HepG2 (cell line): ENCODE results near the gene KLHL33. TPM values are rescaled to one million over a fixed set of nuclear protein-coding genes. Genes with fewer than 3 reads are reported as not detected.

Experiments used
- ATAC-seq: fragments of 200-7000 bp; cut with Tn5 transposase; 3 replicates; pipeline ENCODE4 v1.9.1; 2020; ENCODE audit warnings: mild to moderate bottlenecking, moderate library complexity
- BruUV-seq: library from RNA; stranded (reverse); fragments of 400-500 nt; replicated peaks from 2 replicates; lab custom pipeline; 2021; lab: Mats Ljungman, UMichigan
- CTCF ChIA-PET: fragments of 300-600 bp; formaldehyde crosslinking; extraction: SDS; loops from one replicate; lab custom pipeline; 2021; ENCODE audit warnings: low total read pairs, inconsistent platforms, low intra/inter-chr PET ratio; lab: Yijun Ruan, JAX
- POLR2A ChIA-PET: fragments of 350-600 bp; sonication (Branson Sonifier 250); formaldehyde crosslinking; loops from one replicate; lab custom pipeline; 2020; ENCODE audit warnings: antibody characterized with exemption, inconsistent platforms; lab: Yijun Ruan, JAX
- DNase-seq: peaks from one replicate; pipeline ENCODE4 v3.0.0-alpha.2; 2015; ENCODE audit warnings: low spot score
- FAIRE-seq: peaks from 3 replicates; lab custom pipeline; 2011; peaks lifted over from hg19 to GRCh38; lab: Jason Lieb, UNC
- H2AFZ ChIP-seq: one replicate; pipeline ENCODE4 v1.6.1; 2011; ENCODE audit warnings: low read length, inconsistent platforms
- H3K27ac ChIP-seq: fragments of 300-600 bp; 3 replicates; pipeline ENCODE4 v1.8.0; 2011; ENCODE audit warnings: mixed run types, mild to moderate bottlenecking, mixed read lengths, low read length, inconsistent platforms; ENCODE audit not compliant: insufficient read depth; ENCODE audit errors: extremely low read length
- H3K27me3 ChIP-seq, 2 experiments: fragments of 200-600 bp in 1 of 2; 2 replicates in 1 of 2; 3 replicates in 1 of 2; pipeline versions ENCODE4 v1.6.0 to v1.8.0; 2011; ENCODE audit warnings: low read length in 2 of 2, mild to moderate bottlenecking in 2 of 2, moderate library complexity in 2 of 2, inconsistent platforms in 1 of 2; ENCODE audit not compliant: insufficient read depth in 2 of 2, control insufficient read depth in 1 of 2
- H3K36me3 ChIP-seq, 2 experiments: fragments of 200-600 bp in 1 of 2; replicated peaks in 1 of 2; 2 replicates in 1 of 2; 3 replicates in 1 of 2; pipeline versions ENCODE4 v1.5.1 to v1.8.0; 2011; ENCODE audit warnings: low read length in 2 of 2, inconsistent platforms in 1 of 2; ENCODE audit not compliant: insufficient read depth in 2 of 2, control insufficient read depth in 1 of 2
- H3K4me1 ChIP-seq: 2 replicates; pipeline ENCODE4 v1.5.1; 2012; ENCODE audit warnings: low read length, inconsistent platforms; ENCODE audit not compliant: insufficient read depth
- H3K4me2 ChIP-seq: 2 replicates; pipeline ENCODE4 v1.6.0; 2011; ENCODE audit warnings: low read depth, low read length, inconsistent platforms
- H3K4me3 ChIP-seq, 3 experiments: fragments of 200-600 bp in 1 of 3; sonication (generic), shearing (Covaris generic) in 1 of 3; replicated peaks in 1 of 3; 2 replicates each; pipeline ENCODE4 v1.5.1; 2011 to 2016; ENCODE audit warnings: low read length in 3 of 3, inconsistent platforms in 2 of 3, low read depth in 2 of 3, mild to moderate bottlenecking in 2 of 3, control low read depth in 1 of 3, mixed read lengths in 1 of 3; ENCODE audit not compliant: insufficient read depth in 1 of 3
- H3K79me2 ChIP-seq: one replicate; pipeline ENCODE4 v1.6.1; 2011; ENCODE audit warnings: low read length, inconsistent platforms; ENCODE audit not compliant: insufficient read depth
- H3K9ac ChIP-seq: 2 replicates; pipeline ENCODE4 v1.6.0; 2011; ENCODE audit warnings: mild to moderate bottlenecking, low read depth, low read length, inconsistent platforms; ENCODE audit not compliant: insufficient read depth
- H3K9me3 ChIP-seq: 2 replicates; pipeline ENCODE4 v1.5.1; 2012; ENCODE audit warnings: mild to moderate bottlenecking, low read length
- H4K20me1 ChIP-seq: 2 replicates; pipeline ENCODE4 v1.6.0; 2011; ENCODE audit warnings: inconsistent platforms, mild to moderate bottlenecking, low read length, moderate library complexity; ENCODE audit not compliant: insufficient read depth
- ARID5B ChIP-seq: IDR thresholded peaks from 2 replicates; pipeline ENCODE4 v1.4.0; 2020; ENCODE audit warnings: mild to moderate bottlenecking, missing genetic modification reagents
- ARNTL ChIP-seq: sonication (generic); formaldehyde crosslinking; IDR thresholded peaks from 2 replicates; pipeline ENCODE4 v1.4.0; 2020; ENCODE audit warnings: mild to moderate bottlenecking, missing genetic modification reagents
- CCDC6 ChIP-seq: sonication (generic); formaldehyde crosslinking; IDR thresholded peaks from 2 replicates; pipeline ENCODE4 v1.8.1; 2022; ENCODE audit warnings: mild to moderate bottlenecking, missing genetic modification reagents, moderate library complexity
- FOXO4 ChIP-seq: sonication (generic); formaldehyde crosslinking; conservative IDR thresholded peaks from 2 replicates; pipeline ENCODE4 v1.8.1; 2023; ENCODE audit warnings: missing genetic modification reagents
- HMG20A ChIP-seq: IDR thresholded peaks from 2 replicates; pipeline ENCODE4 v1.6.1; 2016; ENCODE audit warnings: borderline replicate concordance
- HNF4G ChIP-seq, 2 experiments: sonication (generic) in 1 of 2; formaldehyde crosslinking in 1 of 2; IDR thresholded peaks; 2 replicates each; pipeline versions ENCODE4 v1.4.0 to v1.6.1; 2011 to 2020; ENCODE audit warnings: borderline replicate concordance in 2 of 2, low read depth in 2 of 2, mild to moderate bottlenecking in 2 of 2, low read length in 1 of 2, missing genetic modification reagents in 1 of 2, moderate library complexity in 1 of 2
- HNRNPLL ChIP-seq: fragments of 200-400 bp; formaldehyde crosslinking; IDR thresholded peaks from 2 replicates; pipeline ENCODE4 v1.6.1; 2017; ENCODE audit warnings: mild to moderate bottlenecking, low read depth, low read length; ENCODE audit not compliant: poor library complexity, severe bottlenecking
- SALL1 ChIP-seq: sonication (generic); formaldehyde crosslinking; IDR thresholded peaks from 2 replicates; pipeline ENCODE4 v1.8.0; 2022; ENCODE audit warnings: mild to moderate bottlenecking, missing genetic modification reagents
- SOX5 ChIP-seq: IDR thresholded peaks from 2 replicates; pipeline ENCODE4 v1.6.1; 2016; ENCODE audit warnings: borderline replicate concordance
- SP1 ChIP-seq, 2 experiments: fragments of 450-650 bp in 1 of 2; sonication (generic) in 1 of 2; formaldehyde crosslinking in 1 of 2; IDR thresholded peaks; 2 replicates each; pipeline versions ENCODE4 v1.4.0 to v1.6.1; 2016 to 2020; ENCODE audit warnings: missing genetic modification reagents in 1 of 2
- YEATS2 ChIP-seq: sonication (generic); formaldehyde crosslinking; IDR thresholded peaks from 2 replicates; pipeline ENCODE4 v1.4.0; 2020; ENCODE audit warnings: missing genetic modification reagents, borderline replicate concordance
- ZFP36L1 ChIP-seq: sonication (generic); formaldehyde crosslinking; IDR thresholded peaks from 2 replicates; pipeline ENCODE4 v1.8.0; 2022; ENCODE audit warnings: mild to moderate bottlenecking, missing genetic modification reagents, moderate library complexity
- ZFP90 ChIP-seq: sonication (generic); formaldehyde crosslinking; IDR thresholded peaks from 2 replicates; pipeline ENCODE4 v1.8.0; 2022; ENCODE audit warnings: missing genetic modification reagents, mild to moderate bottlenecking, inconsistent platforms, borderline replicate concordance
- ZNF362 ChIP-seq: sonication (generic); formaldehyde crosslinking; IDR thresholded peaks from 2 replicates; pipeline ENCODE4 v1.4.0; 2020; ENCODE audit warnings: missing genetic modification reagents, mild to moderate bottlenecking, borderline replicate concordance
- ZNF709 ChIP-seq: sonication (generic); formaldehyde crosslinking; IDR thresholded peaks from 2 replicates; pipeline ENCODE4 v1.5.0; 2020; ENCODE audit warnings: mild to moderate bottlenecking, missing genetic modification reagents
- WGBS: methylation state at CpG from one replicate; pipeline ENCODE4 v1.1.6; 2017; ENCODE audit warnings: low lambda C conversion rate; 5-methylcytosine and 5-hydroxymethylcytosine counted together
- in situ Hi-C: cut with HindIII; loops from 2 replicates; pipeline ENCODE4 v1.10.0; 2017; ENCODE audit warnings: low pct_unique_long_range_greater_than_20kb; ENCODE audit not compliant: extremely low pct_ligation_motif_present
- intact Hi-C: fragments of 100-400 bp; cut with micrococcal nuclease; formaldehyde crosslinking; loops from one replicate; pipeline ENCODE4 v1.10.0; 2022; ENCODE audit not compliant: unreplicated experiment
- polyA plus RNA-seq, 8 experiments: library from polyadenylated mRNA; depleted of rRNA in 3 of 8; stranded (reverse) in 7 of 8; unstranded in 1 of 8; fragments of >200 nt; fragmentation: Illumina TruSeq in 4 of 8; extraction: Trizol in 4 of 8; gene quantifications; 2 replicates each; pipeline versions ENCODE4 v1.2.1 to v1.2.3, GENCODE V29; 2011 to 2016; ENCODE audit warnings: low read depth in 4 of 8, missing spikeins in 1 of 8, mixed read lengths in 1 of 8; ENCODE audit not compliant: insufficient read depth in 1 of 8
- total RNA-seq, 5 experiments: library from RNA; depleted of rRNA; stranded (reverse); fragments of >200 nt; fragmentation: Illumina TruSeq; extraction: Trizol; gene quantifications; 2 replicates each; pipeline ENCODE4 v1.2.3, GENCODE V29; 2016; ENCODE audit warnings: low read depth in 1 of 5

Gene KLHL33
- total and polyA plus RNA-seq, 2 of the 13 experiments (the other 11 are each of a cell fraction or from before 2014, with no cell fraction given) = not detected

GRCh38 chr14:20429801-20430669 lies 5.9 kb downstream of the KLHL33 start:
- no peak overlapping the region for H3K4me3 ChIP-seq
- FAIRE-seq (peak; percentile 56), DNase-seq (peak; percentile 30), ATAC-seq (peak; percentile 65)
- H3K9me3 ChIP-seq = no peaks in the 10 kb centered on the region
- CTCF ChIA-PET = no interaction called here
- no peak overlapping the region for H3K27ac ChIP-seq
- BruUV-seq = no TSS peak
- in situ Hi-C loops = no loop called here
- H3K4me2 ChIP-seq = peak overlapping the region; percentile 25
- no peaks in the 10 kb centered on the region for H4K20me1 ChIP-seq
- intact Hi-C loops = no loop called here
- H3K79me2 ChIP-seq = no peaks in the 10 kb centered on the region
- H3K4me1 ChIP-seq = peaks cover 52% of the 10 kb centered on the region
- no peak overlapping the region for H3K9ac ChIP-seq
- POLR2A ChIA-PET = interaction anchor here (0.7 to 4.0 kb wide), 8 partner anchors 12 to 86 kb away, joined by 3 to 37 read pairs (median 4); partner anchors contain the start of genes APEX1, OSGEP, PARP2 and PIP4P1
- H3K36me3 ChIP-seq = no peaks in the 10 kb centered on the region
- no peaks in the 10 kb centered on the region; a peak in 1 of 5 replicates for H3K27me3 ChIP-seq
- WGBS = 39% methylated on average over 14 of the region's 30 CpGs
- no peak overlapping the region for H2AFZ ChIP-seq
- no peak for TF ChIP-seq SP1 (IDR thresholded peaks at IDR 0.05)
- no peak for TF ChIP-seq SP1 (CRISPR knock-in tag; IDR thresholded peaks at IDR 0.05)
- peak; percentile 98 for TF ChIP-seq HNRNPLL
- peak; percentile 41; the same call in 1 of the 2 replicates for TF ChIP-seq SOX5
- peak; percentile 40; the same call in 1 of the 2 replicates for TF ChIP-seq ARNTL (CRISPR knock-in tag)
- TF ChIP-seq YEATS2 (CRISPR knock-in tag) = no peak
- peak; percentile 100 for TF ChIP-seq ZFP90 (CRISPR knock-in tag)
- TF ChIP-seq HMG20A (CRISPR knock-in tag) = peak; percentile 22; the same call in 1 of the 2 replicates
- TF ChIP-seq SALL1 (CRISPR knock-in tag) = peak; percentile 85
- TF ChIP-seq HNF4G (IDR thresholded peaks at IDR 0.05; ENCODE audit: borderline replicate concordance, low read depth, low read length) = no peak
- no peak for TF ChIP-seq HNF4G (CRISPR knock-in tag; IDR thresholded peaks at IDR 0.05; ENCODE audit: borderline replicate concordance, low read depth)
- no peak for TF ChIP-seq ZNF362 (CRISPR knock-in tag)
- no peak for TF ChIP-seq ZFP36L1
- no peak for TF ChIP-seq CCDC6
- TF ChIP-seq ZNF709 (CRISPR knock-in tag) = 0 out of 2 replicates have a peak, but pooled peaks have one; percentile 74
- peak; percentile 72 for TF ChIP-seq ARID5B (CRISPR knock-in tag)
- 0 out of 2 replicates have a peak, but pooled peaks have one; percentile 39 for TF ChIP-seq FOXO4 (CRISPR knock-in tag)
